ENCODE results near the gene CEP85.

The CEP85 gene

GRCh38 chr1:26283279-26283853, 49.4 kb downstream of the CEP85 start:
- no peak overlapping the region for H3K4me3 ChIP-seq (ENCODE audit: low read depth, low read length)
- no peak for DNase-seq (ENCODE audit: low read depth, low spot score)

GRCh38 chr1:26283871-26284596, 50.0 kb downstream of the CEP85 start:
- in situ Hi-C loops (cut with HindIII; ENCODE audit: low sequenced_read_pairs): no loop called here
- TF ChIP-seq, protein P1, sequence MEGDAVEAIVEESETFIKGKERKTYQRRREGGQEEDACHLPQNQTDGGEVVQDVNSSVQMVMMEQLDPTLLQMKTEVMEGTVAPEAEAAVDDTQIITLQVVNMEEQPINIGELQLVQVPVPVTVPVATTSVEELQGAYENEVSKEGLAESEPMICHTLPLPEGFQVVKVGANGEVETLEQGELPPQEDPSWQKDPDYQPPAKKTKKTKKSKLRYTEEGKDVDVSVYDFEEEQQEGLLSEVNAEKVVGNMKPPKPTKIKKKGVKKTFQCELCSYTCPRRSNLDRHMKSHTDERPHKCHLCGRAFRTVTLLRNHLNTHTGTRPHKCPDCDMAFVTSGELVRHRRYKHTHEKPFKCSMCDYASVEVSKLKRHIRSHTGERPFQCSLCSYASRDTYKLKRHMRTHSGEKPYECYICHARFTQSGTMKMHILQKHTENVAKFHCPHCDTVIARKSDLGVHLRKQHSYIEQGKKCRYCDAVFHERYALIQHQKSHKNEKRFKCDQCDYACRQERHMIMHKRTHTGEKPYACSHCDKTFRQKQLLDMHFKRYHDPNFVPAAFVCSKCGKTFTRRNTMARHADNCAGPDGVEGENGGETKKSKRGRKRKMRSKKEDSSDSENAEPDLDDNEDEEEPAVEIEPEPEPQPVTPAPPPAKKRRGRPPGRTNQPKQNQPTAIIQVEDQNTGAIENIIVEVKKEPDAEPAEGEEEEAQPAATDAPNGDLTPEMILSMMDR (IDR thresholded peaks at IDR 0.05; ENCODE audit: low read depth, low read length): no peak
- H3K4me3 ChIP-seq (ENCODE audit: low read depth, low read length): no peak overlapping the region
- no peak for DNase-seq (ENCODE audit: low read depth, low spot score)

More at GRCh38 chr1:26283279-26283853, 49.4 kb downstream of the CEP85 start:
- TF ChIP-seq, protein P1 (IDR thresholded peaks at IDR 0.05; ENCODE audit: low read depth, low read length): no peak
- in situ Hi-C loops (cut with HindIII; ENCODE audit: low sequenced_read_pairs): no loop called here

DNA sequence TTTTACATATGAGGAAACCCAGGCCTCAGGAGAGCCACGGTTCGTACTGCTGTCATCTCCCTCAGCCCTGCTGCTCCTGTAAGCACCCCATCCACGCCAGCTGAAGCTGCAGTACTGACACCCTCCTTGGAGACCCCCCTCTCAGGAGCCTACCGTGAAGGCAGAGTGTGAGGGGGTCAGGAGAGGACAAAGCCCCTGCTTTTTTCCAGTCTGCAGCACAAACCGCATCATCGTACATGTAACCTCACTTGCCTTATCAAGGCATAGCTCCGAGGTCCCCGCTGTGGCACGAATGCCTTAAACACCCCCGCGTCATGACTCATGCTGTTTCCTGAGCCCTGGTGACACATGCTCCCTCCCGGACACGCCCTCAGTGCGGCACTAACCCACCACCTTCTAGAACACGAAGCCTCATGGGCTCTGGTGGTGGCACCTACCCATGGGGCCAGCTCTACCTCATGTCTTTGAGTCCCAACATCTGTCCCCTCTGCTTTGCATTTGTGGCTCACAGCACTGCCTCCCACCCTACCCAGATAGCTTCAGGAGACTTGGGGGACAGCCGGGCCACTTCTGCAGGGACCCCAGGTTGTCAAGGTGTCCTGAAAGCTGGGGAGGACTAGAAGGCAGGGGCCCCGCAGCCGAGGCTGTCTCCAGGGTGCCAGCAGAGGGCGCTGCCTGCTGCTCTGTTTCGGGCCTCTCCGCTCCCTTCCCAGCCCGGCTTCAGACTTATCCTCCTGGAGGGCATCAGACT, 50.8 kb downstream of the CEP85 start:
- peak; percentile 92 for DNase-seq (ENCODE audit: low read depth, low spot score)
- TF ChIP-seq, protein P1 (IDR thresholded peaks at IDR 0.05; ENCODE audit: low read depth, low read length): peak; percentile 86
- in situ Hi-C loops (cut with HindIII; ENCODE audit: low sequenced_read_pairs): no loop called here
- no peak overlapping the region for H3K4me3 ChIP-seq (ENCODE audit: low read depth, low read length)

DNA sequence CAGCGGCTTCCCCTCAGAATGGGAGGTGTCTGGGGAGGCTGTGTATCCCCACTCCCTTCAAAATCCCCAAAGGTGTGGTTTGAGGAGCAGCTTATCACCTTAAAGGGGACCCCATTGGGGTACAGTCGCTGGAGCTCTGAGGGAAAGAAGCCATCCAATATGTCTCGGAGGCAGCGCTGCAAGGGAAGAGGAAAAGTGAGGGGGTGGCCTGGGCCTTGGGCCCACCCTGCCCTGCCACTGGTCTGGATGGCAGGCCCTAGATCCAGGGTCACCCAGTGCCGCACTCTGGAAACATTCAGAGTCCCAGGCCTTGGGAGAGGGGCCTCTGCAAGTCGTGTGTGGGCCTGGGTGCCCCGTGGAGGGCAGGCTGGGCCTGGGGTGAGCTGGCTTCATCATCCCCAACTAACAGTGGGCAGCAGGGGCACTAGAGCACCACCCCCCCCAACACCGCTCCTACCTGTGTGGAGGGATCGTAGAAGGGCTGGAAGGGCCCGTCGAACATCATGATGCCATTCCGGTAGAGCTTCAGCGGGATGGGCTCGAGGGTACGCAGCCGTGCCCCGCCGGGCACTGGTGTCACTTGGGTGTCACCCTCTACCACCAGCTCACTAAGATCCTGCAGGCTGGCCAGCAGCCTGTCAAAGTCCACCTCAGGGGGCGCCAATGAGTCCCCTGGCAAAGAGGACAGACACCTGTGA, 51.5 kb downstream of the CEP85 start:
- no peak for DNase-seq (ENCODE audit: low read depth, low spot score)
- in situ Hi-C loops (cut with HindIII; ENCODE audit: low sequenced_read_pairs): no loop called here
- H3K4me3 ChIP-seq (ENCODE audit: low read depth, low read length): no peak overlapping the region
- TF ChIP-seq, protein P1 (IDR thresholded peaks at IDR 0.05; ENCODE audit: low read depth, low read length): peak; percentile 43

- TF ChIP-seq, protein P1 (IDR thresholded peaks at IDR 0.05; ENCODE audit: low read depth, low read length): no peak
- H3K4me3 ChIP-seq (ENCODE audit: low read depth, low read length): no peak overlapping the region
- in situ Hi-C loops (cut with HindIII; ENCODE audit: low sequenced_read_pairs): no loop called here
- DNase-seq (ENCODE audit: low read depth, low spot score): no peak
Observed at GRCh38 chr1:26286064-26286416, 52.0 kb downstream of the CEP85 start.

DNA sequence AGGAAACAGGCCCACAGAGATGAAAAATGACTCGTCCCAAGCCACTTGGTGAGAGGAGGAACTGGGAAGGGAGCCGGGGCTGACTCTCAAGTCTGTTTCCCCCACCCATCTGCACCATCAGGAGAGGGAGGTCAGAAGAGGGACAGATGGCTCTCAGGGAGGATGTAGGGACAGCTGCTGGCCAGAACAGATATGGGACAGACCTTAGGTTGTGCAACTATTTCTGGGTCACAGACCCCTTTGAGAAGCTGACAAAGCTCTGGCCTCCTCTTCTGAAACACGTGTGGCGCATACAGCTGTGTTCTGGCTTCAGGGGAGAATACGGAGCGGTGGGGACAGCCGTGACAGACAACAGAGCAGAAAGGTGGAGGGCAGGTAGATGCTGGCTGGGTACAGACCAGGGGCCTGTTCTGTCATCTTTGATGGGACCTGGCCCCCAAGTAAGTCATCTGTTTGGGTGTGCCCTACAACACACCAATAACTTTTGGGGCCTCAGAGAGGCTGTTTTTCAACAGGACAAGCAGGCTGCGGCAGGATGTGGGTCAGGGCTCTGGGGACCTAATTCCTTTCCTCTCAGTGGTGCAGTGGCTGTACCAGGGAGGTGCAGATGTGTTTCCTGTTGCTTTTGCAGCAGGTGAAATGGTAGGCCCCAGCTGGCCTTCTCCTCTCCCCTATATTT, 53.2 kb downstream of the CEP85 start:
- in situ Hi-C loops (cut with HindIII; ENCODE audit: low sequenced_read_pairs): no loop called here
- TF ChIP-seq, protein P1 (IDR thresholded peaks at IDR 0.05; ENCODE audit: low read depth, low read length): no peak
- no peak for DNase-seq (ENCODE audit: low read depth, low spot score)
- H3K4me3 ChIP-seq (ENCODE audit: low read depth, low read length): no peak overlapping the region
